Ureter (tissue), 1 donor: ENCODE measurements around the gene SRC. TPM values are rescaled to one million over a fixed set of nuclear protein-coding genes. Genes with fewer than 3 reads are reported as not detected.

Source experiments
- DNase-seq: peaks from one replicate; pipeline ENCODE4 v3.0.0-alpha.2; 2020; ENCODE audit warnings: low spot score
- total RNA-seq: library from RNA; stranded (reverse); gene quantifications from one replicate; pipeline ENCODE4 v1.2.4, GENCODE V29; 2023
- donor health status: DM: yes; HTN: yes; CAD: no.

SRC gene
- total RNA-seq, 1 donor from 2014 or later: 166 TPM

DNA sequence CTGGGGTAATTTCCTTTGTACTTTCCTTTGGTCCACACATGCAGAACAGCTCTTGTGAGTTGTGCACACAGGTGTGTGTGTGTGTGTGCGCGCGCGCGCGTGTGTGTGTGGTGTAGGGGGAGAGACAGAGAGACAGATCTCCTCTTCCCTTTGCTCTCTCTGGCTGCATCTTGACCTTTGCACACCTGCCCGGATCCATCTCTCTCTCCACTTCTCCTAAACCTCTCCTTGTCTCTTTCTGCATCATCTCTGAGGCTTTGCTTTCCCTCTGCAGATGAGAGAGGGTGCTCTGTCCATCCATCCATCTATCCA, 67.0 kb downstream of the SRC start:
- no peak for DNase-seq

DNA sequence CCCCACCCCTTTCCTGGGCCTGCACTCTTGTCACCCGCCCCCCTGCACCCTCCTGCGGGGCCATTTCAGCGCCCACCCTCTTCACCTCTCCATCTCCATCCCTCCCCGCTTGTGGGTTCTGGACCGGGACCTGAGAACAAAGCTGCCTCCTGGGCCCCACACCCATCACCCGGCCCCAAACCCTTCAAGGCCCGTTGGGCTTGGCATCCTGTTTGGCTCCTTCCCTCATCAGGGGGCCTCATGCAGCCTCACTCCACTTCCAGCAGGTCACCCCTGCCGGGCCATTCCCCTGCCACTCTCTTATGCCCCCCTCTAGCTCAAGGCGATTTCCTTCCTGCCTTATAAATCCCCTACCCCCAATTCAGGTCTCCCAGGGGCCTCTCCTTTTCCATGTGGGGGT, 67.4 kb downstream of the SRC start:
- DNase-seq: no peak

DNA sequence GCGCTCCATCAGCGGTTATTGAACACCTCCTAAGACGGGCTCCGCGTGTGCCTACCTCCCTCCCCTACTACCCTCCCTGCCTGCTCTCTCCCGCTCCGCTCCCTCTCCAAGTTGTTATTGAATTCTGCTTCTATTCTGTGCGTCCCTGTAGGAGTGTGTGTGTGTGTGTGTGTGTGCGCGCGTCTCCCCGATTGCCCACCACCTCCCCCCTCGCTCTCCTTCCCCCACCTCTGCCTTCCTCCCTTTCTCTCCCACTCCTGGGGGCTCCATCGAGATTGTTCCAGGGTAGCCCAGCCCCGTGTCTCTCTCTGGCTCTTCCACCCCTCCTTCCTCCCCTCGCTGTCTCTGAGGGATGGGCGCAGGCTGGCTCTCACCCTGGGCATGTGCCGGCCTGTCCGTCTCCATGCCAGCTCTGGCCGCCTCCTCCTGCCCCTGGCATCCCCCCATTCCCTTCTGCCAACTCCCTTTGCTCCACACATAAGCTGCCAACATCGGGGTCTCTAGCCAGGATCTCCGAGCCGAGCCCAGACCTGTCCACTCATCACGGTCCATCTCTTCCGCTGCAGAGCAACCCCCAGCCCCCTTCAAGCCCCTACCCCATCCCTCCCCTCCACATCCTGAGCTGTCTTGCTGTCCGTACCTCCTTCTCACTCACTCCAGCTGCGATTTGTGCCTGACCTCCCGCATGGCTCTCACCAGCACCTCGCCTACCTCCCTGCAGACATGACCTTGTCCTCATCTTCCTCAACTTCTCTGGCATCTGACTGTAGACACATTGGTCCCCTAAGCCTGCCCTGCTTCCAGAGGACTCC, 68.5 kb downstream of the SRC start:
- no peak for DNase-seq

DNA sequence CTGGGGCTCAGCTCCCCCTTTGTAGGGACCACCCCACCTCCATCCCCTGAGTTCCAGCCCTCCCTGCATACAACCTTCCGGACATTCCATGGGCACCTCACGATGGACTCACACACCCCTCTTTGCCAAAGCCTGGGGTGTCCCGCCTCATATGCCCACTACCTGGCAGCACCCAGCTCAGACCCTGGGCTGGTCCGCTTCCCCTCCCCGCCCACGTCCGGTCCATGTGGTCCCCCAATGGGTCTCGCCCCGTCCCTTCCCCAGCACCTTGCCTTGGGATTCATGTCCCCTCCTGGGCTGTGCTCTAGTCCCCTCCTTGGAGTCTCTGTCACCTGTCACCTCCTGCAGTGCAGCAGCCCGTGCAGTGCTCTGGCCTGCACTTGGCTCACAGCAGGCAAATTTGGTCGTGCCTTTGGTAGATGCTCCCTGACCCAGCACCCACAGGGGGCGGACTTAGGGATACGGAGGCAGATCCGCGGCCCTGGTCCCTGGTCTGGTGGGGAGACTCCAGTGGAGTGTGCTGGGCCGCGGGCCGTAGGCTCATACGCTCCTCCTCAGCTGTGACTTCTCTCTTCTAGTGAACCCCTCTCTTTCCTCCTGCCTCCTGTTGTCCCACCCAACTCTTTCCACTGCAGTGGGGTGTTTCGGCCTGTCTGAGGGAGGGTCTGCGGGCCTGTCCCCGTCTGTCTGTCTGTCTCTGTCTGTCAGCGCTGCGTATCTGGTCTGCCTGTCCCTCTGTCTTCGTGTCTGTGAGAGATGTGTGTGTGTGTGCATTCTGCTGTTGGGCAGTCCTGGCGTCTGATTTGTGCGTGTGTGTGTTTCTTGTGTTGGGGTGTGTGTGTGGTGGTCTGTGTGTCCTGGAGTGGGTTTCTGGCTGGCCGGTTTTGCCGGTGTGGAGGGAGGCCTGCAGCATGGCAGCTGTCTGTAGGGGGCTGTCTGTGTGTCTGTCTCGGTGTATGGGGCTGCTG, 69.5 kb downstream of the SRC start:
- no peak for DNase-seq

DNA sequence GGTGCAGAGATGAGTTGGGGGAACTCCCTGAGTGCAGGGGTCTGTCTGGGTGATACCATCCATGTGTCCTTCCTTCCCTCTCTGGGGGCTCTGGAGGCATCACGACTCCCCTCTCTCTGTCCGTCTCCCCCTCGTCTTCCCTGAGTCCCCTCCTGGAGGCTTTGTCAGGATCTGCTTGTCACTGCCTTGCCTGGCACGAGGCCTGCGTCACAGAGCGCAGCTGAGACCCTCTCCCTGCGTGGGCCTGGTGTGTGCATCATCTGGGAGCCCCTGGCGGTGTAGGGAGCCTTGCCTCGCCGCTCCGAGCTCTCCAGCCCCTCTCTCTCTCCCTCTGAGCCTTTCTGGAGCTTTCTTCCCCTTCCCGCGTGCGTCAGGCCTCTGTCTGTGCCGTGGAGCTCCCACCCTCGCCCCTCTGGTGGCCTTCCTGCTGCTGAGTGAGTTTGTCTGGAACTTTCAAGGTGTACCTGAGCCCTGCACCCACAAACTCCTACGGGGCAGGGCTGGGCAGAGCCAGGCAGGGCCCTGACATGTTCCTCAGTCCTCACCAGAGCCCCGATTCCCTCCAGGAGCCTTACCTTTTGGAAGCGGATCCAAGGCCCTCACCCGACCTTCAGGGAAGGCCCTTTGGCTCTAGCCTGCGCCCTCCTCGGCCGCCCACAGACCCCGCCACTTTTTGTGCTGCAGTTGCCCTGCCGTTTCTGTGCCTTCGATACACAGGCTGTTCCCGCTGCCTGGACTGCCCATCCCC, 70.3 kb downstream of the SRC start:
- no peak for DNase-seq

DNA sequence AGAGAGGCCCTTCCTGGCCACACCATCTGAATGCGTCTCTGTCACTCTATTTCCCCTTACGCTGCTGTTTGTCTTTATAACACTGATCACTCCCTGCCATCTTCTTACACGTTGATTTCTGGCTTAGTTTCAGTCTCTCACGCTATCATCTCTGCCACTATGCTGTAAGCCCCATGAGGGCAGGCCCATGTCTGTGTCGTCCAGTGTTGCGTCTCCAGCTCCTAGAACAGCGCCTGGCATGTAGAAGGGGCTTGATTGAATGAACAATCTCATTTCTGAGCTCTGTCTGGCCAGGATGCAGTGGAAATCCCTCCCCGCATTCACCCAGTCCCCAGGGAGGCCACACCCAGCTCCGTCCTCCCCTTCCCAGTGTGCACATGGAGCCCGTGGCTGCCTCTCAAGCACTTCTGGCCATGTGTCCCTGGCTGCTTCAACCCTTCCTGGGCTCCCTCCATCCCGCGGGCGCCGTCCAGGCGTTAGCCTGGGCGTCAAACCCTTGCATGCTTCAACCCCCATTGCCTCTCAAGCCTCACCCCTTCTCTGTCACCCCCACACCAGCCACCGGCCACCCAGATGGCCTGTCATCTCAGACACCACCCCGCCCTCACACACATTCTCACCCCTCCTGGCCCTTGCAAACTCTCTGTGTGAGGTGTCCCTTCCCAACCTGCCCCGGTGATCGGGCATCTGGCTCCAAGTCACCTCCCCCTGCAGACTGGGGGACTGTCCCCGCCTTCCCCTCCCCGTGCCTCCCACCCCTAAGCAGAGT, 71.1 kb downstream of the SRC start:
- DNase-seq: no peak

DNA sequence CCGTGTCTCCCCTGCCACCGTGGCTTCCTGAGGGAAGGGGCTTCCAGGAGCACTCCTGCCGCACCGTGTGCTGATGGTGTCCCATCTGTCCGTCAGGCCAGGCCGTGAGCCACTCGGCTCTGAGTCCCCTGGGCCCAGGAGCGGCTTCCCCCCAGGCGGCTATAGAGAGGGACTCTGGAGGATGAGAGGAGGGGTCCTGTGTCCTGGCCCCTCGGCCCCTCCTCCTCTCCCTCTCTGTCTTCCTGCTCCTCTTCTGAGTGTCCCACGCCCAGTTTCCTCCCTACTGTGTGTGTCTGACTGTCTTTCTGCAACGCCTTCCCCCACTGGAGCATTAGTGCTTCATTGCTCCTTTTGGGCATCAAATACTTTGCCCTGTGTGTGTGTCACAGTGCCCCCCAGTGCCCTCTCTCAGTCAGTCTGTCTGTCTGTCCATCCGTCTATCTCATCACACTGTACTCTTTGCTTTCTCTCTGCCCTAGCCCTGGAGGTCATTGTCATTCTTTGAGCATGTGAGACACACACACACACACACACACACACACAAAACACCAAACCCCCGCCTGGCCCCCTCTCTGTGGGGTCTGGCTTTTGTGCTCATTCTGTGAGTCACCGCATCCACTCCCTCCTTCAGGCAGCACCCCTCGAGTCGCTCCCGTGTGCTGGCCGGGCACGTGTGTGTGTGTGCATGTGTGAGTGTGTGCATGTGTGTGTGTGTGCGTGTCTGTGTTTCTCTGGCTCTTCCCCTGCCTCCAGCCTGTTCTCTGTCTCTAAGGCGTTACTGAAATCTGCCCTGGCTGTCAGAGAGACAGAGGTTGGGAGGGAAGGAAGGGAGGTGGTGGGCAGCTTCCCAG, 71.9 kb downstream of the SRC start:
- no peak for DNase-seq

DNA sequence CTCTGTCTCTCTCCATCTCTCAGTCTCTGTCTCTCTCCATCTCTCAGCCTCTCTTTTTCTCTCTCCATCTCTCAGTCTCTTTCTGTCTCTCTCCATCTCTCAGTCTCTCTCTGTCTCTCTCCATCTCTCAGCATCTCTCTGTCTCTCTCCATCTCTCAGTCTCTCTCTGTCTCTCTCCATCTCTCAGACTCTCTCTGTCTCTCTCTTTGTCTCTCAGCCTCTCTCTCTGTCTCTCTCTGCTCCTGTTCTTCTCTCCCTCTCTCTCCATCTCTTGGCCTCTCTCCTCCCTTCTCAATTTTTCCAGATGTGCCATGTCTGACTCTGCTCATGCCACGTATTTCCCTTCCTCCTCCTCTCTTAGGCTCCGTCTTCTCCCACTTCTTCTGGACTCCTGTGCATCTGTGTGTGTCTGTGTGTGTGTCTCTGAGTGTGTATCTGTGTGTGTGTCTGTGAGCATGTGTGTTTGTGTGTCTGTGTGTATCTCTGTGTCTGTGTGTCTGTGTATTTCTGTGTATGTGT, 72.7 kb downstream of the SRC start:
- no peak for DNase-seq

DNA sequence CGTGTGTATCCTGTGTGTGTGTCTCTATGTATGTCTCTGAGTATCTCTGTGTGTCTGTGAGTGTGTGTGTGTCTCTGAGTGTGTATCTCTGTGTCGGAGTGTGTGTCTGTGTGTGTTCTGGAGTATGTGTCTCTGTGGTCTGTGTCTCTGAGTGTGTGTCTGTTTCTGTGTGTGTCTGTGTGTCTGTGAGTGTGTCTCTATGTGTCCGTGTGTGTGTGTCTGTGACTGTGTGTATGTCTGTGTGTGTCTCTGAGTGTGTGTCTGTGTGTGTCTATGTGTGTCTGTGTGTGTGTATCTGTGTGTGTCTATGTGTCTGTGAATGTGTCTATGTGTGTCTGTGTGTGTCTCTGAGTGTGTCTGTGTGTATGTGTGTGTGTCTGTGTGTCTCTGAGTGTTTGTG, 73.4 kb downstream of the SRC start:
- no peak for DNase-seq

DNA sequence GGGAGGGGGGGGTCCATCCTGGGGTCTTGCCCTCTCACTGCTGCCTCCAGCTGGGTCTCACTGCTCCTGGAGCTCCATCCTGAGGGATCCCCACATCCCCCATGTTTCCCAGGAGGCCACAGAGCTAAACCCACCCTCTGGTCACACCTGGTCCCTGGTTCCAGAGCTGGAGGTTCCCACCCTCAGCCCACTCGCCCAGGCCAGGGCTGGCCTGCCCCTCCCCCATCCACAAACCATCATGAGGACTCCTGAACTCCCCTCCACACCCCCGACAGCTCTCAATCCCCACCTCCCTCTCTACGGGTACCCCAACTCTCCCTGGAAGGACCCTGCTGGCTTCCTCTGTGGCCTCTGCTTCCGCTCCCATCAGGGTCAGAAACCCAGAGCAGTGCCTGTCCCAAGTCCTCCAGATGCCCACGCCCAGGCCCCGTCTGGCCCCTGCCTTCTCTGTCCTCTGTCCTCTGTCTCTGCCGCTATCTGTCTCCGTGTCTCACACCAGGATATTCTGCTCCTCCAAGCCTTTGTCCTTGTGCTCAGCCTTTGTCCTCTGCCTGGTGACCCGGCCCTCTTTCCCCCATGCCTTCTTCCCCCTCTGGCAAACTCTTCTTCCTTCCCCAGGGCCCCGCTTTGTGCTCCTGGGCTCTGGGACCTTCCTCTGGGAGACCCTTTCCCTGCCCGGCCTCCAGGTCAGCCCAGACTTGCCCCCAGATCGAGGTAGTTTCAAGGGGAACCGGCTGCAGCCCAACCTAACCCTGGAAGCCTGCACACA, 74.0 kb downstream of the SRC start:
- no peak for DNase-seq

DNA sequence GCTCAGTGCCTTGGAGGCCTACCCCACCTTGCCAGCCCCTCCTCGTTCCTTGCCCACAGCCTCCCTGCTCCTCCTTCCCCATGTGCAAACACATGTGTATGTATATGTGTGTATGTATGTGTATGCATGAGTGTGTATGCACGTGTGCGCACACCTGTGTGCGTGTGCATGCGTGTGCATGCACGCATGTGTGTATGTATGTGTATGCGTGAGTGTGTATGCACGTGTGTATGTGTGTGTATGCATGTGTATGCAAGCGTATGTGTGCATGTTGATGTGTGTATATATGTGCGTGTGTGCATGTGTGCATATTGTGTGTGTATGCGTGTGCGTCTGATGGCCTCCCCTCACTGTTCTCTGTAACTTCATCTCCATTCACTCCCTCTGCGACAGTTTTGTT, 74.7 kb downstream of the SRC start:
- DNase-seq: no peak

DNA sequence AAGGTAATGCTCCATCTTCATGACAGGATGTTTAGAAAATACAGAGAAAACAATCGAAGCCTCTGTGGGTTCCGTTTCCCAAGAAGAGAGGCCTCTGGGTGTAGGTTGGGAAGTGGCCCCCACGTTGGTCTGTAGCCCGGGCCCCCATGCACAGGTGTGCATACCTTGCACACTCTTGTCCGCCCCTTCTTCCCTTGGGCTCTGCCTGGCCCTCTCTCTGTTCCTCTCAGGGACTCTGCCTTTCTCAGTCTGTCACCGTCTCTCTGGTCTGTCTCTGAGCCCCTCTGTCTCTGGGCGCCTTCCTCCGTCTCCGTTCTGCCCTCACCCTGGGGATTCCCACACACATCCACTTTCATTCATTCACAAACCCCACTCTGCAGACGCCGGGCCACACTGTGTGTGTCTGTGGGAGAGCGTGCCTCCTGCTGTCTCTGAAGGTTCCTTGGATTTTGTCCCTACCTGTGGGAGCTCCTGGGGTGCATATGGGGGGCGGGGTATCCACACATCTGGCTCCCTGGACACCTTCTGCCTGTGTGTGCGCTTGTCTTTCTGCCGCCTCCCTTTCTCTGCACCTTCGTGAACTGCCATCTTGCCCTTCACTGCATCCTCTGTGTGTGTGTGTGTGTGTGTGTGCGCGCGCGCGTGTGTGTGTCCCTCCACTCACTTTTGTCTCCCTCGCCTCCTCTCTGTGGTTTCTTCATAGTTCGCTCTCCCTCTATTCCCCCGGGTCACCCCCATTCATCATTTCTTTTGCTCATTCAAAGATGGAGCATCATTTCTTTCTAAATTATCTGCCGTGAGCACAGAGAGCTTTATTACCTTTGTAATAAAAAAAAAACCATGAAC, 75.3 kb downstream of the SRC start:
- DNase-seq: no peak

DNA sequence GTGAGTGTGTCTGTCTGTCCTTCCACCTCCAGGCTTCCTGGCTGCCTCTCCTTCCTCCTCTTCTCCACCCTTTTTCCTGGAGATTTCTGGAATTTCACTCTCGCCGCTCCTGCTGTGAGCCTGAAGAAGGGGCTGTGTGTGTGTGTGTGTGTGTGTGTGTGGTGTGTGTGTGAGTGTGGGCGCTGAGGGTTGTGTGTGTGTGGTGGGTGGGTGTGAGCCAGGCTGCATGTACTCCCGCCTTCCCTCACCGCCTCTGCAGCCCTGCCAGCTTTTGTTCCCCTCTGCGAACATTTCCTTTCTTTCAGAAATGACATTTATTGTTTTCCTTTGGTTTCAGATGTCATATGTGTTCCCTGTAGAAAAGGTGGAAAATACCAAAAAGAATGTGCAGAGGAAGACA, 76.0 kb downstream of the SRC start:
- no peak for DNase-seq

DNA sequence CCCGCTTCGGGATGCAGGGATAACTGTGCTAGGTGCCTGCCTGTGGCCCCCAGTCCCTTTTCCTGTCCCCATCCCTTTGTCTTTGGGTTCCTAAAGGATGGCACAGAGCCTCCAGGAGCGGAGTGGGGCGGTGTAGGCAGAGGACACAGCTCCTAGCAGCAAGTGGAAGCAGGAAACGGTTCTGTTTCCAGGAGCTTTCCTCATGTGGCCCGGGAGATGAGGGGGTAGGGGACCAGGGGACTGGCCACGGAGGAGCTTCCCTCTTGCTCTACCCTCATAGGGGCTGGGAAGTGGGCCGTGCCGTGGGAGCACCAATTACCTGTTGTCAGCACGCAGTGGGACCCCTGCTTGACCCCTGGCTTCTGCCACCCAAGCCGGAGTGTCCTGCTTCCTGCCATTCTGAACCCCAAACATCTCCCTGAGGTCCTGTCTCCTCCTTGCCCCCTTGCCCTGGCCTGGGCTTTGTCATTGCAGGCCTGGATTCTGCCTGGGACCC, 76.9 kb downstream of the SRC start:
- no peak for DNase-seq

DNA sequence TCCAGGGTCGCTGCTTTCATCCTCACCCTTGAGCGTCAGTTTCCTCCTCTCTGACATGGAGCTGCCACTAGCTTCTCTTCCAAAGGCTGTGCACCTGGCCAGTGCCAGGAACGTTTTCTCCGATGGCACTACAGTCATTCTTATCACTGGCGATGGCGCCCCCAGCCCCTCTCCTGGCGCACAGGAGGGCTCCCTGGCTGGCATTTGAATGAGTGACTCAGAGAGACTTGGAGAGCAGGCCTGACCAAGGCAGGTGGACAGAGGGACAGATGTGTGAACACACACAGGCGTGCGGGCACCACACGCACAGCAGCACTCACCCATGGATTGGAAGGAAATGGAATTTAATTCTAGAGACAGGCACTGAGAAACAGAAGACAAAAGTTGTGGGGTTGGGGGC, 77.6 kb downstream of the SRC start:
- no peak for DNase-seq

DNA sequence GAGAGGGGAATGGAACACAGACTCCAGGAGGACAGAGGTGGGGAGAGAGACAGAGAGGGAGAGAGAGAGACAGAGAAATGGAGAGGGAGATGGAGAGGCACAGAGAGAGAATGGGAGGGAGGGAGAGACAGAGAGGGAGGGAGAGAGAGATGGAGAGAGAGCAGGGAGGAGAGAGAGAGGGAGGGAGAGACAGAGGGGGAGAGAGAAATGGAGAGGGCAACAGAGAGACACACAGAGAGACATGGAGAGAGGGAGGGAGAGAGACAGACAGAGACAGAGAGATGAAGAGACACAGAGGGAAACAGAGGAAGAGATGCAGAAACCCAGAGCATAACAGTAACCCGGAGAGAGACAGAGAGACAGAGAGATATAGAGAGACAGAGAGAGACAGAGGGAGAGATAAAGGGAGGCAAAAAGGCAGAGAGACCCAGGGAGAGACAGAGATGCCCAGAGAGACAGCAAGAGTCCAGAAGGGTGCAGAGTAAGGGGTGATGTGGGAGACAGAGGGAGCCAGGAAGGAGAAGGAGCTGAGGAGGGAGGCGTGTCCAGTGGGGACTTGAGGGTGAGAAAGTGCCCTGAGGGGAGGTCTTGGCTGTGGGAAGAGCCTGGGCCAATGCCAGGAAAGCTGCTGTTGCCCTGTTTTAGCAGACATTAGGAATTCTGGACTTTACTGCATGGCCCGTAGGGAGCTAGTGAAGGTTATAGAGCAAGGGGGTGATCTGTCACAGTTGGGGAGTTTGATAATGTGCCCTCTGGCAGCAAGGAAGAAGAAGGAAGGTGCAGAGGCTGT, 78.3 kb downstream of the SRC start:
- no peak for DNase-seq

DNA sequence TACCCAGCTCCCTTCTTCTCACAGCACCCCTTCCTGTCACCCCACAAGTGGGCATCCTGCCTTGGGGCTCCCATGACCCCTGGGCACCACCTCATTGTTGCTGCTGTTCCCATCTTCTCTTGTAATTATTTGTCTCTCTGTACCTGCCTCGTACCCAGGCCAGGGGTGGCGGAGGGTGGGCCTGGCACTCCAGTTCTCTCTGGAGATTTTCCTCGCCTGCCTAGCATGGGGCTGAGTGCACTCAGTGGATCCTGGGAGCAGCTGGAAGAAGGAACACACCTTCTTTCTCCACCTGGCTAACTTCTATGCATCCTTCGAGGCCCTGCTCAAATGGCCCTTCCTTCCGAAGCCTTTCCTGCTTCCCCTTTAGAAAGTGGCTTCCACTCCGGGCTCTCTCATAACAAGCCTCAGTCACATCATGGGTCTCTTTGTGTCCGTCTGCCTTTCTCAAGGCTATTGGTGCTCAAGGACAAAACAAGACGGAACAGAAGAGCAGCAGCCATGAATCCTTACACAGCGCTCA, 79.2 kb downstream of the SRC start:
- DNase-seq: no peak
